GM12878 (cell line): Measurements from ENCODE around the gene LRRC51.

ENCODE experiments used
- HDAC2 ChIP-seq: fragments of 200-600 bp; sonication (generic); IDR thresholded peaks from 2 replicates; pipeline ENCODE4 v1.6.1; 2017
- POLR2AphosphoS5 ChIP-seq: IDR thresholded peaks from 2 replicates; pipeline ENCODE4 v1.6.1; 2011; ENCODE audit warnings: mild to moderate bottlenecking, low read length, inconsistent platforms

- TF ChIP-seq POLR2AphosphoS5 (no peak), HDAC2 (no peak)
Observed at GRCh38 chr11:72048766-72049460, 31.7 kb upstream of the LRRC51 start.
